ENCODE data around the gene RMND1. TPM values are rescaled to one million over a fixed set of nuclear protein-coding genes. Genes with fewer than 3 reads are reported as not detected.

Gene RMND1
- total and polyA plus RNA-seq, 7 donors: 8.0 to 18.3 (median 11.6) TPM

- H3K27me3 ChIP-seq (ENCODE audit: insufficient read depth in 3 of 3, low read length in 2 of 3): no peaks in the 10 kb centered on the region
- H3K36me3 ChIP-seq (ENCODE audit: insufficient read depth in 1 of 2, low read depth in 1 of 2): peaks cover 4 to 19% of the 10 kb centered on the region in 2 donors
- H3K4me3 ChIP-seq: no peak overlapping the region
- TF ChIP-seq, protein P1, sequence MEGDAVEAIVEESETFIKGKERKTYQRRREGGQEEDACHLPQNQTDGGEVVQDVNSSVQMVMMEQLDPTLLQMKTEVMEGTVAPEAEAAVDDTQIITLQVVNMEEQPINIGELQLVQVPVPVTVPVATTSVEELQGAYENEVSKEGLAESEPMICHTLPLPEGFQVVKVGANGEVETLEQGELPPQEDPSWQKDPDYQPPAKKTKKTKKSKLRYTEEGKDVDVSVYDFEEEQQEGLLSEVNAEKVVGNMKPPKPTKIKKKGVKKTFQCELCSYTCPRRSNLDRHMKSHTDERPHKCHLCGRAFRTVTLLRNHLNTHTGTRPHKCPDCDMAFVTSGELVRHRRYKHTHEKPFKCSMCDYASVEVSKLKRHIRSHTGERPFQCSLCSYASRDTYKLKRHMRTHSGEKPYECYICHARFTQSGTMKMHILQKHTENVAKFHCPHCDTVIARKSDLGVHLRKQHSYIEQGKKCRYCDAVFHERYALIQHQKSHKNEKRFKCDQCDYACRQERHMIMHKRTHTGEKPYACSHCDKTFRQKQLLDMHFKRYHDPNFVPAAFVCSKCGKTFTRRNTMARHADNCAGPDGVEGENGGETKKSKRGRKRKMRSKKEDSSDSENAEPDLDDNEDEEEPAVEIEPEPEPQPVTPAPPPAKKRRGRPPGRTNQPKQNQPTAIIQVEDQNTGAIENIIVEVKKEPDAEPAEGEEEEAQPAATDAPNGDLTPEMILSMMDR (IDR thresholded peaks at IDR 0.05): no peak
- H3K9me3 ChIP-seq: no peaks in the 10 kb centered on the region
- intact Hi-C loops (cut with DNase I): no loop called here
- DNase-seq (no peak), ATAC-seq (no peak)
- peaks cover 9% of the 10 kb centered on the region for H3K4me1 ChIP-seq
- H3K27ac ChIP-seq: no peak overlapping the region
These were observed 15.1 kb downstream of the RMND1 start for GRCh38 chr6:151436802-151437201.

DNA sequence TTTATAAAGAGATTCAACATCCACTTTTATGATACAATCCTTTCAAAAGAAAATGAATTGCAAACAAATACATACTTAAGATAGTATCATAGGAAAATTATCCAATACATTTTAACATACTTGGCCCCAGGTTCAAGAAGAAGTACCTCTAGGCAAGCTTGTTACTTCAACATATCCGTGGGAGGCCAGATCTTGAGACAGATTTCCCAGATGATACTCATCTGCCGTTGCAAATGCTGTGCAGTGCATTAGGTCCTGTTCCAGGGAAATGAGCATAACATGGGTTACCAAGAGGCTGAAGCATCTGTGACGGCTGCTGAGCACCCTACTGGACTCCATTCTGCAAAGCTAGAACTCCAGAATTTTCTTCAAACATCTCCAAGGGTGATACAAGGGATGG, 15.6 kb downstream of the RMND1 start:
- peaks cover 4% of the 10 kb centered on the region for H3K4me1 ChIP-seq
- no peaks in the 10 kb centered on the region for H3K9me3 ChIP-seq
- no peak for ATAC-seq
- peaks cover 4 to 24% of the 10 kb centered on the region in 2 donors for H3K36me3 ChIP-seq (ENCODE audit: insufficient read depth in 1 of 2, low read depth in 1 of 2)
- DNase-seq: no peak
- no peaks in the 10 kb centered on the region for H3K27me3 ChIP-seq (ENCODE audit: insufficient read depth in 3 of 3, low read length in 2 of 3)
- H3K27ac ChIP-seq: no peak overlapping the region
- 37 to 65% (median 42%) methylated on average over 3 of the region's 3 CpGs for WGBS, 3 donors
- no peak overlapping the region for H3K4me3 ChIP-seq
- intact Hi-C loops (cut with DNase I): no loop called here
- TF ChIP-seq, protein P1 (IDR thresholded peaks at IDR 0.05): no peak

DNA sequence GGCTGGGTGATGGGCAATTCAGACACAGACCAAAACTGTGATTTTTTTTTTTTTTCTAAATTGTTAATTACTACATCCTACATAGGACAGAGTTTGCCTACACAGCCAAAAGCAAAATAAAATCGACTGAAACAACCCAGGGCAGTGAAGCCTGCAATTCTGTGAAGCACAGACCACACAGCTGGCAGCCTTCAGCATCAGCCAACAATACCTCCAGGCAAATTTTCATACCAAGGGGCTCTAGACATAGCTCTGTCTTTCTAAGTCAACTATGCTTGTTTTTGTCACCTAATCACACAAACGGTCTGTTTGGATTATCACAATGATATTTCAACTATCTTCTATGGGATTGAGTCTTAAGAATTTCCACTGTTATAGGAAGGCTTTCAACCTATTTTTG, 17.6 kb downstream of the RMND1 start:
- ATAC-seq (no peak), DNase-seq (no peak)
- H3K36me3 ChIP-seq (ENCODE audit: insufficient read depth in 1 of 2, low read depth in 1 of 2): peaks cover 4 to 42% of the 10 kb centered on the region in 2 donors
- intact Hi-C loops (cut with DNase I): no loop called here
- H3K27ac ChIP-seq: no peak overlapping the region
- WGBS, 3 donors: 42 to 47% (median 43%) methylated on average over 2 of the region's 2 CpGs
- no peak overlapping the region for H3K4me3 ChIP-seq
- H3K4me1 ChIP-seq: no peaks in the 10 kb centered on the region
- no peaks in the 10 kb centered on the region for H3K27me3 ChIP-seq (ENCODE audit: insufficient read depth in 3 of 3, low read length in 2 of 3)
- TF ChIP-seq, protein P1 (IDR thresholded peaks at IDR 0.05): no peak
- no peaks in the 10 kb centered on the region for H3K9me3 ChIP-seq

DNA sequence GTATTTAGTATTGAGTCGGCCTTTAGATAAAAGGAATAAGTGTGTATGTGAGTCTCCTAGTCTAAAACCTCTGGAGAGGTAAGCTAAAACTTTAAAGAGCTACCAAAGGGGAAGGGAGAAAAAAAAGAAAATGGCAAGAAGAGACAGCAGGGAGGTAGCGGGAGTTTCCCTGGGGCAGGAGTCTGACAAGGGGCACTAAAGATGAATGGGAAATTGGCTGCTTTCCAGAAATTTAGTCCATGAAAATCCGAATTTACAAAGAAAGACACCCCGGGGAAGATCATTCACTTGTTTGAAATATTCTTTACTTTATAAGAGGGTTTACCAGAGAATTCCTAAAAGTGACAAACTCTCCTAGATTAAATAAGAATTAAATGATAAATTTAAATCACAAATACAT, 19.3 kb downstream of the RMND1 start:
- TF ChIP-seq, protein P1 (IDR thresholded peaks at IDR 0.05): no peak
- intact Hi-C loops (cut with DNase I): no loop called here
- peaks cover 4 to 53% of the 10 kb centered on the region in 2 donors for H3K36me3 ChIP-seq (ENCODE audit: insufficient read depth in 1 of 2, low read depth in 1 of 2)
- no peaks in the 10 kb centered on the region for H3K27me3 ChIP-seq (ENCODE audit: insufficient read depth in 3 of 3, low read length in 2 of 3)
- H3K9me3 ChIP-seq: no peaks in the 10 kb centered on the region
- 68 to 73% (median 70%) methylated on average over 4 of the region's 4 CpGs for WGBS, 3 donors
- DNase-seq: no peak
- no peak overlapping the region for H3K27ac ChIP-seq
- H3K4me3 ChIP-seq: no peak overlapping the region
- H3K4me1 ChIP-seq: no peaks in the 10 kb centered on the region
- no peak for ATAC-seq

- WGBS, 3 donors: 84 to 89% (median 87%) methylated on average over 3 of the region's 3 CpGs
- H3K9me3 ChIP-seq: no peaks in the 10 kb centered on the region
- TF ChIP-seq, protein P1 (IDR thresholded peaks at IDR 0.05): no peak
- no peaks in the 10 kb centered on the region for H3K27me3 ChIP-seq (ENCODE audit: insufficient read depth in 3 of 3, low read length in 2 of 3)
- ATAC-seq (no peak), DNase-seq (no peak)
- H3K36me3 ChIP-seq (ENCODE audit: insufficient read depth in 1 of 2, low read depth in 1 of 2): peaks cover 4 to 62% of the 10 kb centered on the region in 2 donors
- no peak overlapping the region for H3K27ac ChIP-seq
- no peak overlapping the region for H3K4me3 ChIP-seq
- intact Hi-C loops (cut with DNase I): no loop called here
- H3K4me1 ChIP-seq: no peaks in the 10 kb centered on the region
These were observed 20.6 kb downstream of the RMND1 start for GRCh38 chr6:151431337-151431736.
